NOMO-1 (cell line): ENCODE data around the gene UBE2L3.
"Not testable (repeated sequence)": the region's sequence is repeated elsewhere in the genome, so short reads cannot be mapped to it uniquely, and the experiment has no call there.

Experiments used
- DNase-seq, 2 experiments: peaks; one replicate each; lab custom pipeline; 2025; ENCODE audit not compliant: unreplicated experiment in 2 of 2; lab: John Stamatoyannopoulos, UW

UBE2L3 gene

DNA sequence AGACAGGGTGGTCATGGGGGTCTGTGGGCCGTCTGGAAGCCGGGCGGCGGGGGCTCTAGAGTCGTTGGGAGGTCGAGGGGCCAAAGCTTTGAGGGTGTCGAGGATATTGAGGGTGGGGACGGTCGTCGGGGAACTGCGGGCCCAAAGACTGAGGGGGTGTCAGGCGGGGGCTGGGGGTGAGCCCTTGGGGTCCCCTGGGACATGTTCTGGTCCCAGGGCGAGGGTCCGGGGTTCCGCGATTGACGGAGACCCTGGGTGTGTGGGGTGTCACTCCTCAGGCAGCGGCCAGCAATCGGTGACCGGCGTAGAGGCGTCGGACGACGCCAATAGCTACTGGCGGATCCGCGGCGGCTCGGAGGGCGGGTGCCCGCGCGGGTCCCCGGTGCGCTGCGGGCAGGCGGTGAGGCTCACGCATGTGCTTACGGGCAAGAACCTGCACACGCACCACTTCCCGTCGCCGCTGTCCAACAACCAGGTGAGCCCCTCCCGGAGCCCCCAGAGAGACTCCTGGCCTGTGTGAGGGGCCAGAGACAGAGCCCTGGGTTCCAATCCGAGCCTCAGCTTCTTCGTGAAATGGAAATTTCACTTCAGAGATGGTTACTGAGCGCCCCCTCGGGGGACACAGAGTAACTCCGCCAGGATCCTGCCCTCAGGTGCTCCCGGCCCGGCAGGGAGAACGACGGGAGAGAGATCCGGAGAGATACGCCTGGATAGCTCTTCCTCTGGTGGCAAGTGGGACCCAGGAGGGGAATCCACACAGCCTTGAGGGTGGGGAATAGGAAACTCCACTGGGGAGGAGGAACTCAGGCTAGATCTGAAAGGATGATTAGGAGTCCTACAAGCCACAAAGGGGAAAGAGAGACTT is 75.3 kb downstream of the UBE2L3 start:
- DNase-seq, result peak; percentile 36 to 67

DNA sequence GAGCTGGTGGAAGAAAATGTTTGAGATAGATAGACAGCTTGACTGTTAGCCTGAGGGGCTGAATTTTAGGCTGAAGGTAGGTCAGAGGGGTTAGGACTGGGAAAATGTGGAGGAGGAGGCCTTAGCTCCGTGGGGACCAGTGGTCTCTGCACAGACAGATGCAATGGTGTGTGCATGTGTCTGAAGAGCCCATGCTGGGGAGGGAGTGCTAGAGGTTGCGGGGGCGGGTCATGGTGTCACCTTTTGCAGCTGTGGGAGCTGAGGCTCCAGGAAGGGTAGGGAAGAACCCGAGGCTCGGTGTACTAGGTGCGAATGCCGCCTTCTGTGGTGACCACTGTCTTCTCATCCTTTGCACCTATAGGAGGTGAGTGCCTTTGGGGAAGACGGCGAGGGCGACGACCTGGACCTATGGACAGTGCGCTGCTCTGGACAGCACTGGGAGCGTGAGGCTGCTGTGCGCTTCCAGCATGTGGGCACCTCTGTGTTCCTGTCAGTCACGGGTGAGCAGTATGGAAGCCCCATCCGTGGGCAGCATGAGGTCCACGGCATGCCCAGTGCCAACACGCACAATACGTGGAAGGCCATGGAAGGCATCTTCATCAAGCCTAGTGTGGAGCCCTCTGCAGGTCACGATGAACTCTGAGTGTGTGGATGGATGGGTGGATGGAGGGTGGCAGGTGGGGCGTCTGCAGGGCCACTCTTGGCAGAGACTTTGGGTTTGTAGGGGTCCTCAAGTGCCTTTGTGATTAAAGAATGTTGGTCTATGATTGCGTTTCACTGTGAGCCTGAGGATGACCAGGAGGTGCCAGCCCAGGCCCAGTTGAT is 76.2 kb downstream of the UBE2L3 start:
- no peak for DNase-seq

DNA sequence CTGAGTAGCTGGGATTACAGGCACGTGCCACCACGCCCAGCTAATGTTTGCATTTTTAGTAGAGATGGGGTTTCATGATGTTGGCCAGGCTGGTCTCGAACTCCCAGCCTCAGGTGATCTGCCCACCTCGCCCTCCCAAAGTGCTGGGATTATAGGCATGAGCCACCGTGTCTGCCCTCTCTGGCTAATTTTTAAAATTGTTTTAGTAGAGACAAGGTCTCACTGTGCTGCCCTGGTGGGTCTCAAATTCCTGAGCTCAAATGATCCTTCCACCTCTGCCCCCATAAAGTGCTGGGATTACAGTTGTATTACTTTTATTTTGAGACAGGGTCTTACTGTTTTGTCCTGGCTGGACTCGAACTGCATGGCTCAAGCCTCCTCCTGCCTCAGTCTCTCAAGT is 78.0 kb downstream of the UBE2L3 start:
- DNase-seq, result not testable (repeated sequence)

DNA sequence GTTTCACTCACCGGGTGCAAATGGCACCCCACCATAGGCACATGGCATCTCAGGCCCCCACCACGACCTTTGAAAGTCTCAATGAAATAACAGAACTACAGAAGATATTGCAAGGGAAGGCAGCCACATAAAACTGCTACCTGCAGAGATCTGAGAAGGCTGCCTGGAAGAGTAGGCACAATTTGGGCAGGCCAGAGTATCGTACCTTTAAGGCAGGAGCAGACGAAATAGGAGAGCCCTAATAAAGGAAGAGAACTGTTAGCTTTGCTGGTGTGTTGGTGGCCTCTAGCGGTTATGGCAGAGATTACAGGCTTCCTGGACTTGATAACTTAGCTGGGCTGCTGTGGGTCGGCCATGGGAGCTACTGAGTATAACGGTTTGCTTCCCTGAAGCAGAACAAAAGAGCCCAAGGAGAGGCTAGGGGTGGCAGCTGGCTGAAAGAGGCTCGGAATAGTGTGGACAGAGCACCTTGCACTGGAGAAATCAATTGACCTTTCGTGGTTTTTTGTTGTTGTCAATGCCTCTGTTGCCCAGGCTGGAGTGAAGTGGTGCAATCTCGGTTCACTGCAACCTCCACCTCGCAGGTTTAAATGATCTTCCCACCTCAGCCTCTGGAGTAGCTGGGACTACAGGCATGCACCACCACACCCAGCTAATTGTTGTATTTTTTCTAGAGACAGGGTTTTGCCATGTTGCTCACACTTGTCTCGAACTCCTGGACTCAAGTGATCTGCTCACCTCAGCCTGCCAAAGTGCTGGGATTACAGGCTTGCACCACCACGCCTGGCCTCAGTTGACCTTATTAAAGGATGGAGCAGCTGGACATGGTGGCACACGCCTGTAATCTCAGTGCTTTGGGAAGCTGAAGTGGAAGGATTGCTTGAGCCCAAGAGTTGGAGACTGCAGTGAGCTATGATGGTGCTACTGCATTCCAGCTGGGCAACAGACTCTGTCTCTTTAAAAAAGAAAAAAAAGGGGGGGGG is 79.4 kb downstream of the UBE2L3 start:
- peak; percentile 61 to 76 for DNase-seq

DNA sequence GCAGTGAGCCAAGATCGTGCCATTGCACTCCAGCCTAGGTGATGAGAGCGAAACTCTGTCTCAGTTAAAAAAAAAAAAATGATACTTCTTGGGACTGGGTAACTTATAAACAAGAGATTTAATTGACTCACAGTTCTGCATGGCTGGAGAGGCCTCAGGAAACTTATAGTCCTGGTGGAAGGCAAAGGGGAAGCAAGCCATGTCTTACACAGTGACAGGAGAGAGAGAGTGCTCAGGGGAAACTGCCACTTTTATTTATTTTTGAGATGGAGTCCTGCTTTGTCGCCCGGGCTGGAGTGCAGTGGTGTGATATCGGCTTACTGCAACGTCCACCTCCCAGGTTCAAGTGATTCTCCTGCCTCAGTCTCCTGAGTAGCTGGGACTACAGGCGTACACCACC is 82.8 kb downstream of the UBE2L3 start:
- no peak for DNase-seq

DNA sequence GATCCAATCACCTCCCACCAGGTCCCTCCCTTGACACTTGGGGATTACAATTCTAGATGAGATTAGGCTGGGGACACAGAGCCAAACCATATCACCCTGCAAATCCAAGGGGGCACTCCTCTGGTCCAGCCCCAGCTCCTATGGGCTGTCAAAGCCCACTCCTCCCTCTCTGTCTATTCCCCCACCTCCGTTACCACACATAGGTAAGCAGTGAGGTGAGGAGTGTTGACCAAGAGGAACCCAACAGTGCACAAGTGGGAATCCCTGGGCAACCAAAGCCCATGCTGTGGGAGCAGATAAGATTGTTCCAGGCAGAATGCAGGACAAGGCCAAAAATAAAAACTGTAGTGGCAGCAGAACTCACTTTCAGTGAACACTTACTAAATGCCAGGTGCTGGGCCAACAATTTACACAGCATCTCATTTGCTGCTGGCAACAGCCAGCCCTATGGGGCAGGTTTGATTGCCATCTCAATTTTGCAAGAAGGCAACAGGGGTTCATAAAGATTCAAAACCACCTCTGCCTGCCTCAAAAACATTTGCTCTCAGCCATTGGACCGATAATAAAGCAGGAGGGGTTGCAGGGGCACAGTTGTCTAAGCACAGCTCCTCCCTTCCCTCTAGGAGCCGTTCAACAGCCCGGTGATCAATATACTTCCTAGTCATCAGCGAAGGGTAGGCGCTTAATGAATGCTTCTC is 83.5 kb downstream of the UBE2L3 start:
- DNase-seq, result no peak

DNA sequence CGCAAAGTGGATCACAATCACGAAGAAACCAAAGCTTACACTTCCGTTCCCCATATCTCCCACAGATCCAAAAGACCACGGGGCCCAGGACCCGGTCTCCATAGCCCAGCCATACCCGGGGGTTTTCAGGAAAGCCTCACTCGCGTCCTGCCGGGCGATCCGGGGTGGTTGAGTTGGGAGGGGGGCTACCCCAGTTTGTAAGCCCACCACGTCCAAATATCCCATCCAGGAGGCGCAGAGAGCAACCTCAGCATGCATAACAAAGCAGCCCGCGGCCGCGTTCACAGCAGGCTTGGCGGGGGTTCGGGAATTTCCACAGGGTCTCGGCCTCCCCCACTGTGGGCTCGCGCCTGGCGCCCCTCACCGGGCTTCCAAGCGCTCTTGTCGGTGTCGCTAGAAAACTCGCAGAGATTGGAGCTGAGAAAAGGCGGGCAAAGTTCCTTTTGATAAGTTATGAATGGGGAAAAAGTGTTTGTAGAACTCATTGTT is 84.1 kb downstream of the UBE2L3 start:
- DNase-seq, result no peak

DNA sequence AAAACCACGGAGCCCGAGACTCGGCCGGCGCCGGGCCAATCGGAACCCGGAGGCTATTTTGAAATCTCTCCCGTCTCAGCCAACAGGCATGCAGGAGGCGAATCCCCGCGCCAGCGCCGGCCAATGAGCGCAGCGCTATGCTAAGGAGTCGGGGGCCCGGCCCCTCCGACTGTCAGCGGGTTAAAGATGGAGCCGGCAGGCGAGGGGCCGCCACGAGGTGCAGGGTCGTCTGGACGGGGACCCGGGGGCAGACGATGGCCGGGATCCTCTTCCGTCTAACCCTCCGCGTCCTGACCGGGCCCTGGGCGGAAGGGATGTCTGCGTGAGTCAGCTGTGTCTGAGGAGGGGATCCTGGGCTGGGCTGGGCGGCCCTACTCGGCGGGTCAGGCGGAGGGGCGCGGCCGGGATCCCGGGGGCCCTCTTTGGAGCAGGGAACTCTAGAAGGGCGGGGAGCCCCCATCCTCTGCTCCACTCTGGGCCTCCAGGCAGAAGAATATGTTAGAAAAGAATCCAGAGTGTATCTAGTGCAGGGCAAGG is 84.6 kb downstream of the UBE2L3 start:
- DNase-seq, result peak; percentile 91

DNA sequence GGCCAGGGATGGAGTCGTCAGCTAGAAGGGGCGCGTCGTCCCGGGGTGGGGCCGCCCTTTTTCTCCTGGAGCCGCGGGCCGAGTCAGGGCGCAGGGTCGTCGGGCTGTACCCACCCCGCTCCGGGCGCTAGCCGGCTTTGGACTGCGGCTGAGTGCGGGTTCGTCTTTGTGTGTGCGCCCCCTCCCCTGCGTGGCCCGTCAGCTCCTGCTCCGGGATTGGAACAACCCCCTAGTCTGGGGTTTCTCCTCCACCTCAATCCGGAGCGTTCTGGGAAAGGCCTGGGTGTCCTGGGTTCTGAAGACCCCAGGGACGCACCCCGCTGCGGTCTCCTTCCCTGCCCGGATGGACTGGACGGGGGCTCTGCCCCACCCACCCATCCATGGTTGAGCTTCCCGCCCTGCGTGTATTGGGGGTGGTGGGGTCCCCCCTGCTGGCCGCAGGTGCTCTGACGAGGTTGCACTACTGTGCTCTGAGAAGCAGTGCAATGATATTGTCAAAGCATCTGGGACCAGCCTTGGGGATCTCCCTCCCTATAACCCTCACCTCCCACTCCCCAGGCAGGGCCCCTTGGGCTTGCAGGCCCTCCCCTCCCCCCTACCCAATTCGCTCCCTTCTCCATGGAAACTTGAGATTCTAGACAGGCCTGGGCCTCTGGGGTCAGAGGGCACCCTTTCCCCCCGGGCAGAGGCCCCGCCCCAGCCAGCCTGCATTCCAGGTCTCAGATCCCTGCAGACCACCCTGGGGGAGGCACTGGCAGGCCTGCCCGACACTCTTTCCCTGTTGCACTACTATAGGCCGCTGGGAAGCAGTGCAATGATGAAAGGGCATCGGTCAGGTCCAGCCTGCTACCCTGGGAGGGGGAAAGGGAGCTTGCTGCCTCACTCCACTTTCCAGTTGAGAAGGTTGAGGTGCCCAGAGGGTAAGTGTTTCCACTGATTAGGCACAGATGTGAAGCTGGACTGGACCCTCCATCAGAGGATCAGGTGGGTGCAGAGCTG is 85.3 kb downstream of the UBE2L3 start:
- DNase-seq, result no peak

DNA sequence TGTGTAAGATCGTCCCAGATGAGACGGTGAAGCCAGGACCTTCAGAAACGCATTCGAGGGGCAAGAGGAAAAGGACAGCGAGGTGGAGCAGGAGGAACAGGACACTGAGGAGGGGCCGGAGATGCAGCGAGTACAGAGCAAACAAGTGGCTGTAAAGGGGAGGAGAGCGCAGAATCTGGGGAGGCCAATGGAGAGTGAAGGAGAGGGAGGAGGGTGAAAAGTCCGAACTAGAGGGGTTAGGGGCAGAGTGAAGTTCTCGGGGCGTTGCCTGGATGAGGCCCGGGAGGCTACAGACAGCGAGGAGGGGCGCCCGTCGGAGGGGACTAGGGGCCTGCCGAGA is 89.5 kb downstream of the UBE2L3 start:
- DNase-seq, result no peak

DNA sequence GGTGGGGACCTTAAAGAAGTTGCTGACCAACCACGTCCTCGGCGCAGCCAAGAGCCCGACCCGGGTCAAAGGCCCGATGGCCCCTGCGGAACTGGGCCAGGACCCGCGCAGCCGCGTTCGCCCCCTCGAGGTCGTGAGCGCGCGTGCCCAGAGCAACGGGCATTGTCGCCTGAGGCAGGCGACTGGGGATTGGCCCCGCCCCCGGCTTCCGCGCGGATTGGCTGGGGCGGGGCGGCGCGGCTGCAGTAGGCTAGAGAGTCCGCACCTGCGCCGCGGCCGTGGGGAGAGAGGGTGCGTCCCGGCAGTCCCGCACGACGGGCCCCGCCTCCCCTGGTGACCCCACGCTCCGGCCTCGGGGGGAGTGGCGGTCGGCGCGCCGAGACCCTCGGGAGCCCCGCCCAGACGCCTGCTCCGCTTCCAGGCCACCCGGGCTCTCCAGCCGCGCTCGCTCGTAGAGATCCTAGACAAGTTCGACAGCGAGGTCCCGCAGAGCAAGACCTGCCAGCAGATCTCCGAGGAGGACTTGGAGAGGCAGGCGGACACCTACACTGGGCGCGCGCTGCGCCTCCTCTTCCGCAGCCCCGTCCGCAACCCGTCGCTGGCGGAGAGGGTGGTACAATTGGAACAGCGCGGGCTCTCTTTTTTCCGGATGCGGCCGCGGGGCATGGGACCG is 90.0 kb downstream of the UBE2L3 start:
- DNase-seq, result peak; percentile 82 to 83

DNA sequence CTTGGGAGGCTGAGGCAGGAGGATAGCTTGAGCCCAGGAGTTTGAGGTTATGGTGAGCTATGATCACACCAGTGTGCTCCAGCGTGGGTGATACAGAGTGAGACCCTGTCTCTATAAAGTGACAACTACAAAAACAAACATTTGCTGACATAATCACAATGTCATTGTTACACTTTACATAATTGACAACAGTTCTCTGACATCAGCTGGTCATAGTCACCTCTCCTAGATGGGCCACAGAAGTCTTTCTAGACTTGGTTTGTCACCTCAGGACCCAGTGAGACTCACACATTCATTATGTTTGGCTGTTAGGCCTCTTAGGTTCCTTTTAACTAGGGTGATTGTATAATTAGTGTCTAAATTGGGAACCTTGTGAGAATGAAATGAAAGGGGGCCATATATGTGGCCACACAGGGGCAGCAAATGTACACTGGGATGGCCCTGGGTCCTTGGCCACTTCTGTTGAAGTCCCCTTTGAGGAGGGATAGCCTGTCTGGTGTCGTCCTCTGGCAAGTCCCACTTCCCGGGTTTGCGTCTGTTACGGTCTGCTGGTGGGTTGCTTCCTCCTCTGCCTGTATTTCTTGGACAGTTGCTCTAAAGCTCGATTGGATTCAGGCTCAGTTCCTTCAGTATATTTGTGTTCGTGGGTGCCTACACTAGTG is 92.5 kb downstream of the UBE2L3 start:
- no peak for DNase-seq

DNA sequence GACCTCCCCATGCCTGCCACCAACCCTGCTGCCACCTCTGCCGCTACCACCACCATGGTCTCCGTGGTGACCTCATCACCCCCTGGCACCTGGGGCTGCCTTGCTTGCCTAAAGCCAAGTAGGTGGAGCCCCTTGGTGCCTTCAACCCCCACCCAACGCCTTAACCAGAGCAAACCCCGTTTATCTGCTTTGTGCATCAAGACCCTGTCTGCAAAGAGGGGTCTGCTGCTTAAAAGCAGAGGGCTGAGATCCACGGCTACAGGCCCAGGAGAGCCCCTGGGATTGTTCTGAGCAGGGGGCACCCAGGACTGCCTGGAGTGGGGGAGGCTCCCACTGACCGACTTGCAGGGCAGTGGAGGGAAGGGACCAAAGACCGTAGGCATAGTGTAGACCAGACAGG is 93.4 kb downstream of the UBE2L3 start:
- DNase-seq, result no peak

DNA sequence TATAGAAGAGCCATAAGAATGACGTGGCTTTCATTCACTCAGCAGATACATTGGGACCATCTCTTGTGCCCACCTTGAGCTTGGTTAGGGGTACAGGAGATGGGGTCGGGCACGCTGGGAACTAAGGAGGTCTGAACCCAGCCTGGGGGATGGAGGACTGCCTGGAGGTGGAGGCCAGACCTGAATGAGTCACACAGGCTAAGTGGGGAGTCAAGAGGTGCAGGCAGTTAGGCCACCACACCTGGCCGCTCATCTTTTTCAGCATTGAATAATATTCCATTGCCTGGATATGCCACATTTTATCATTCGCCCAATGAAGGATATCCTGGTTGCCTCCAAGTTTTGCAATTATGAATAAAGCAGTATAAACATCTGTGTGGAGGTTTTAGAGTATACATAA is 94.5 kb downstream of the UBE2L3 start:
- no peak for DNase-seq

DNA sequence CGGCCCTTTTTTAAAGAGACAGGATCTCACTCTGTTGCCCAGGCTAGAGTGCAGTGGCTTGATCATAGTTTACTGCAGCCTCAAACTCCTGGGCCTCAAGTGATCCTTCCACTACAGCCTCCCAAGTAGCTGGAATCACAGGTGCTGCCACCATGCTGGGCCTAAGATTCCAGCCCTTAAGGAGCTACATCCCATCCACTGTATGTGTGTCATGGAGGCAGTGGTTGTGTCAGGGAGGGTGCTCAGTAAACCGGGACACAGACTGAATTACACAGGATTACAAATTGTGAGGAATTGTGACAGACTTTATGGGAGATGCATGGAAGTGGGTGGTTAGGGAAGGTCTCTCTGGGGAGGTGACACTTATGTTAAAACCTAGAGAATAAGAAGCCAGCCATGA is 96.2 kb downstream of the UBE2L3 start:
- DNase-seq, result no peak

DNA sequence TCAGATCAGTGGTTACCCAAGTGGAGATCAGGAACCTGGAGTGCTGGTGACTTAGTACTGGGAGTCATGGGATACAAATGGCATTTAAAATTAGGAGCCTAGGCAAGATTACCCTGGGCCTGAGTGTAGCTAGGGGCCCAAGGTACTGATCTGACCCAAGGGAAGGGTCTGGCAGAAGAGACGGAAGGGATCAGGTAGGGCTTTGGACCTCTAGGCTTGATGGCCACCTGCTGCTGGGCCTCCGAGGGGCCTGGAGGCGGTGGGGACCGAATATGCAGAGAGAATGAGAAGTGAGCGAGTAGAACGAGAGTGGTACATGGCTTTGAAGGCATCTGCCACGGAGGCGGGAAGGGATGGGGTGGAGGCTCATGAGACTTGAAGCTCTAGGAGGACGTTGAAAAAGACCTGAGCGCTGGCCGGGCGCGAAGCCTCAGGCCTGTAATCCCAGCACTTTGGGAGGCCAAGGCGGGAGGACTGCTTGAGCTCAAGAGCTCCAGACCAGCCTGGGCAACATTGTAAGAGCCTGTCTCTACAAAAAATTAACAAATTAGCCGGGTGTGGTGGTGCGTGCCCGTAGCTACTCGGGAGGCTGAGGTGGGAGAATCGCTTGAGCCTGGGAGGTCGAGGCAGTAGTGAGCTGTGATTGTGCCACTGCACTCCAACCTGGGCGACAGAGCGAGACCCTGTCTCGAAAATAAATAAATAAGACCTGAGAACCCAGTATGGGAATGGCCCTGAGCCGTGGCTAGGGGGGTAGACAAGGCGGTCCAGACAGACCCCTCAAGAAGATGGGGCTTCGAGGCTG is 97.7 kb downstream of the UBE2L3 start:
- no peak for DNase-seq

DNA sequence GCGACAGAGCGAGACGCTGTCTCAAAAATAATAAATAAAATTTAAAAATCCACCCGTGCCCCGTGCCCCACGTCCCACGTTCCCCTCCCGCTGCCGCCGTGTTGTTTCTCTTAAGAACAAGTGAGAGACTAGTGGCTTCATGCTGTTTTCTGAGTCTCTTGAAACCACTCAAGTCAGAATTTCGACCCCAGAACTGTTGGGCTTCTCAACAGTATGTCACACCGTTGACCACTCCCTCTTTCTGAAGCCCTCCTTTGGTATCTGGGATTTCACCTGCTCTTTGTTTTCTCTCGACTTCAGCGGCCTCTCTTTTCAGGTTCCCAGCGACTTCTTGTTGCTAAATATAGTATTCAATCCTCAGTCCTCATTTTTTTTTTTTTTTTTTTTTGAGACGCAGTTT is 99.3 kb downstream of the UBE2L3 start:
- DNase-seq, result peak in 1 of 2 experiments; percentile 1
